ENCODE measurements around the gene CD46.

Gene CD46

DNA sequence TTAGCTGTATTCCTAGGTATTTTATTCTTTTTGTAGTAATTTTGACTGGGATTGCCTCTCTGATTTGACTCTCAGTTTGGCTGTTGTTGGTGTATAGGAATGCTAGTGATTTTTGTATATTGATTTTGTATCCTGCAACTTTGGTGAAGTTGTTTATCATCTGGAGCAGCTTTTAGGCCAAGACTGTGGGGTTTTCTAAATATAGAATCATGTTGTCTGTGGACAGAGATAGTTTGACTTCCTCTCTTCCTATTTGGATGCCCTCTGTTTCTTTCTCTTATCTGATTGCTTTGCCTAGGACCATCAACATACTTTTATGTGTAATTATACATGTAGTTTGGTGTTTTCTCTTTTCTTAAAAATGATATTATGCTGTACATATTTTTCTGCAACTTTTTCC, 27.2 kb downstream of the CD46 start:
- H3K4me3 ChIP-seq = no peak overlapping the region
- TF ChIP-seq, protein P1, sequence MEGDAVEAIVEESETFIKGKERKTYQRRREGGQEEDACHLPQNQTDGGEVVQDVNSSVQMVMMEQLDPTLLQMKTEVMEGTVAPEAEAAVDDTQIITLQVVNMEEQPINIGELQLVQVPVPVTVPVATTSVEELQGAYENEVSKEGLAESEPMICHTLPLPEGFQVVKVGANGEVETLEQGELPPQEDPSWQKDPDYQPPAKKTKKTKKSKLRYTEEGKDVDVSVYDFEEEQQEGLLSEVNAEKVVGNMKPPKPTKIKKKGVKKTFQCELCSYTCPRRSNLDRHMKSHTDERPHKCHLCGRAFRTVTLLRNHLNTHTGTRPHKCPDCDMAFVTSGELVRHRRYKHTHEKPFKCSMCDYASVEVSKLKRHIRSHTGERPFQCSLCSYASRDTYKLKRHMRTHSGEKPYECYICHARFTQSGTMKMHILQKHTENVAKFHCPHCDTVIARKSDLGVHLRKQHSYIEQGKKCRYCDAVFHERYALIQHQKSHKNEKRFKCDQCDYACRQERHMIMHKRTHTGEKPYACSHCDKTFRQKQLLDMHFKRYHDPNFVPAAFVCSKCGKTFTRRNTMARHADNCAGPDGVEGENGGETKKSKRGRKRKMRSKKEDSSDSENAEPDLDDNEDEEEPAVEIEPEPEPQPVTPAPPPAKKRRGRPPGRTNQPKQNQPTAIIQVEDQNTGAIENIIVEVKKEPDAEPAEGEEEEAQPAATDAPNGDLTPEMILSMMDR (IDR thresholded peaks at IDR 0.05) = no peak
- no peak for DNase-seq (ENCODE audit: low spot score)
- no peak overlapping the region for H3K27ac ChIP-seq

DNA sequence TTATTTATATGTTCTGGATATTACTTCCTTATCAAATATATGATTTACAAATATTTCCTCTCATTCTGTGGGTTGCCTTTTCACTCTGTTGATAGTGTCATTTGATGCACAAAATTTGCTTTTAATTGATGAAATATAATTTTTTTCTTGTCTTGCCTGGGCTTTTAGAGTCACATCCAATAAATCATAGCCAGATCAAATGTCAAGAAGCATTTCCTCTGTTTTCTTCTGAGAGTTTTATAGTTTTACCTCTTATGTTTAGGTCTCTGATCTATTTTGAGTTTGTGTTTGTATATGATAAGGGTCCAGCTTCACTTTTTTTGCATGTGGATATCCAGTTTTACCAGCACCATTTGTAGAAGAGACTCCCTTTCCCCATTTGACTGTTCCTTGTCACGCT, 29.5 kb downstream of the CD46 start:
- no peak overlapping the region for H3K27ac ChIP-seq
- TF ChIP-seq, protein P1 (IDR thresholded peaks at IDR 0.05) = no peak
- DNase-seq (ENCODE audit: low spot score) = no peak
- no peak overlapping the region for H3K4me3 ChIP-seq

DNA sequence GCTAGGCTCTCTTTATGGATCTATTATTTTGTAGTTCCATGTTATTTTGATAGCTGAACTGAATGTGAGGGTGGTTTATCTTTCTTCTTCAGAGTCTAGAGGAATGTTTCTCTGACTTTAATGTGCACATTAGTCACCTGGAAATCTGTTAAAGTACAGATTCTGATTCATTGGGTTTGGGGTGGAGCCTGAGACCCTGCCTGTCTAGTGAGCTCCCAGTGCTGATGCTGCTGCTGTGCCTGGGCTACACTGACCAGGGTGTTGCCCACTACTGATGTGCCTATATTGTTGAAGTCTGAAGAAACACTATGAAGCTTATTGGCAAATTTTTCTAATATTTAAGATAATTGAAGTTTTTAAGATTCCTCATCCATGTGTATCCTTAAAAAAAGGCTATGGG, 35.9 kb downstream of the CD46 start:
- DNase-seq (ENCODE audit: low spot score) = no peak
- no peak overlapping the region for H3K4me3 ChIP-seq
- TF ChIP-seq, protein P1 (IDR thresholded peaks at IDR 0.05) = no peak
- no peak overlapping the region for H3K27ac ChIP-seq

DNA sequence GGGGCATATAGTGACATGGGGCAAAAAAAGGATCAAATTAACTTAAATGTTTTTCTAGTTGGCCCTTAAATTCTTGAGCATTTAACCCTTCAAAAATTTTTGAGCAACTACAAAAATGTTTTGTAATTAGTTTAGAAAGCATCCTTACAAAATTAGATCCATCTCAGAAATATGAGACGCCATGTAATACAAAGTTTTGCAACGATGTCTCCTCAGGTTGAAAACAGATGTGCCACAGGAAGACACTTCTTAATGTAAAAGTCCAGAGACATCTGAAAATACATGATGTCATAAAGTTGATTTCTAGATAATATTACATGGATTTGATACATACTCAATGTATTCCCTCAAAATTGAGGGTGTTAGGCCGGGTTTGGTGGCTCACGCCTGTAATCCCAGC, 37.5 kb downstream of the CD46 start:
- no peak for DNase-seq (ENCODE audit: low spot score)
- no peak overlapping the region for H3K4me3 ChIP-seq
- TF ChIP-seq, protein P1 (IDR thresholded peaks at IDR 0.05) = no peak
- H3K27ac ChIP-seq = no peak overlapping the region

DNA sequence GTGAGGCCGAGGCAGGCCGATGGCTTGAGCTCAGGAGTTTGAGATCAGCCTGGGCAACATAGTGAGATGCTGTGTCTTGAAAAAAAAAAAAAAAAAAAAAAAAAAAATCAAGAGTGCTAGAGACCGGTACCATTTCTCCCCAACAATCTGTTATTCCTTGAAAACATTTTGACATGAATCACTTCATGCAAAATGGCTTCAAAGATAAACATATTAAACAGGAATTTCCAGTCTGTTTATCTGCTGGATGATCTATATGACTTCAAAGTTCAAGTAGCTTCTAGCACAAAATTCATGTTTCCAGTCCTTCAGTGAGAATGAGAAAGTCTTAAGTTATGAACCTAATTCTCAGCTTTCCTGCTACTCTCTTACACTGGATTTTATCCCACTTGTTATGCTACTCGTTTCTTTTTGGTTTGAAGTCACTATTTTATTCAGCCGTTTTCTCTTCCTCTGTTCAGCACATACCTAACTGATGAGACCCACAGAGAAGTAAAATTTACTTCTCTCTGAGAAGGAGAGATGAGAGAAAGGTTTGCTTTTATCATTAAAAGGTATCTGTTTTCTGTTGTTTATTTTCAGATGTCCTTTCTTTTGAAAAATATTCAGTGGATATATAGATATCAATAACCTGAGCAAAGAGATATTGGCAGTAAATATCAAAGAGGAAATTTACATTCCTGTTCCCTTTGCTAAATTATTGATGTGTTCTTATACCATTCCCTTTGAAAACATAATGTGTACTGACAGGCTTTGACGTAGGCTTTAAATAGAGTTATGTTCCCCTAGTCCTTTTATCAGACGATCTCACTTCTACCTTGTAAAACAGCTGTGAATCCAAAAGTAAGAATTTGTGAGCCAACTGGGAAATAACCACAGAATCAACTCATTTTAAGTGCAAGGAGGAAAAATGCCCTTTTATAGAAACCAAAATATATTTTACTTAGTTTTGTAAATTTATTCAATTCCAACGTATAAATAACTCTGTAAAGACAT, 38.2 kb downstream of the CD46 start:
- no peak overlapping the region for H3K4me3 ChIP-seq
- no peak for DNase-seq (ENCODE audit: low spot score)
- TF ChIP-seq, protein P1 (IDR thresholded peaks at IDR 0.05) = no peak
- H3K27ac ChIP-seq = no peak overlapping the region

DNA sequence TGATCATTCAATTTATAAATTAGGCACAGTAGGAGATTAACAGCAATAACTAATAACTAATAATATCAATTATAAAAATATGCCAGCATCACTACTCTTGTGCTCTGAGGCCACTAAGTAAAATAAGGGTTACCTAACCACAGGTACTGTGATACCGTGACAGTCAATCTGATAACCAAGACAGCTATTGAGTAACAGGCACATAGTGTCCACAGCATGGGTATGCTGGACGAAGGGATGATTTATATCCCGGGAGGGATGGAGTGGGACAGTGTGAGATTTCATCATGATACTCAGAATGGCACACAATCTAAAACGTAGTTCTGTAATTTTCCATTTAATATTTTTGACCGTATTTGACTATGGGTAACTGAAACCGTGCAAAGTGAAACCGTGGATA, 39.4 kb downstream of the CD46 start:
- no peak overlapping the region for H3K27ac ChIP-seq
- H3K4me3 ChIP-seq = no peak overlapping the region
- no peak for DNase-seq (ENCODE audit: low spot score)
- TF ChIP-seq, protein P1 (IDR thresholded peaks at IDR 0.05) = no peak

DNA sequence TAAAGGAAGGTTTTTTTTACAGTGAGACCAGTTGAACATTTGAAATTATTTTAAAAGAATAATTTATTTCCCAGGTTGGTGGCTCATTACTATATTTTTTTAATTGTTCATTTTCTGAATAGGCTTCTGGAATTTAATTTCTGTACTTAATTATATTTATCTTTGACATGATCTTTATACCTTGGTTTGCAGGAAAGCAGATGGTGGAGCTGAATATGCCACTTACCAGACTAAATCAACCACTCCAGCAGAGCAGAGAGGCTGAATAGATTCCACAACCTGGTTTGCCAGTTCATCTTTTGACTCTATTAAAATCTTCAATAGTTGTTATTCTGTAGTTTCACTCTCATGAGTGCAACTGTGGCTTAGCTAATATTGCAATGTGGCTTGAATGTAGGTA, 41.5 kb downstream of the CD46 start:
- Histone ChIP-seq H3K4me3 (no peak overlapping the region), H3K27ac (no peak overlapping the region)
- TF ChIP-seq, protein P1 (IDR thresholded peaks at IDR 0.05) = no peak
- no peak for DNase-seq (ENCODE audit: low spot score)

Measured in coronary artery (tissue), 2 donors.